ENCODE measurements around the gene FLOT2. TPM values are rescaled to one million over a fixed set of nuclear protein-coding genes. Genes with fewer than 3 reads are reported as not detected.

FLOT2 gene
- total and polyA plus RNA-seq, 2 donors (not counting 3 experiments of a cell fraction or from before 2014, with no cell fraction given), result 169 to 180 TPM

DNA sequence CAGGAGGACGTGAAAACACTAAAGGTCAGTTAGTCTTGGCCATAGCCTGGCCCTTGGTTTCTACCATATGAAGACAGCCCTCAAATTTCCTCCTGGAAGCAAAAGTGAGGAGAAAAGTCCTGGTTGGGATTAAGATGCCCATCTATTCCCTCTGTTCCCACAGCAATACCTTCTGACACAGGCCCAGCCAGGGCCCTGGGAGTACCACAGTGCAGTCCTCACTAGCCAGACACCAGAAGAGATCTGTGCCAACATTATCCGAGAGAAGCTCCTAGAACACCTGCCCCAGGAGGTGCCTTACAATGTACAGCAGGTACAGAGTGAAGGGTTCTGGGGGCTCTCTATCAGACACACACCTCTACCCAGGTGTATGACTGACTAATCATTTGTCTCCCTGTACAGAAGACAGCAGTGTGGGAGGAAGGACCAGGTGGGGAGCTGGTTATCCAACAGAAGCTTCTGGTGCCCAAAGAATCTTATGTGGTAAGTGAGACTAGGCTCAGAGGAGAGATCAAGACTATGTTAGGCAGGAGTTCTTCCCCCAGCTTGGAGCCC, 38.7 kb downstream of the FLOT2 start:
- Histone ChIP-seq H3K4me3 (replicated peaks in 1 of 3; ENCODE audit: insufficient read depth in 1 of 3, low read depth in 1 of 3, low read length in 3 of 3) (no peak overlapping the region), H3K4me1 (ENCODE audit: control insufficient read depth, extremely low read depth, insufficient read depth, low read length) (peaks cover 12% of the 10 kb centered on the region), H3K27me3 (ENCODE audit: control insufficient read depth in 2 of 2, insufficient read depth in 2 of 2, low read length in 2 of 2) (no peaks in the 10 kb centered on the region), H3K36me3 (ENCODE audit: control insufficient read depth in 2 of 2, extremely low read depth in 1 of 2, insufficient read depth in 2 of 2, low read length in 2 of 2) (peaks cover 13 to 21% of the 10 kb centered on the region in 2 experiments), H2AFZ (ENCODE audit: low read depth, low read length) (no peak overlapping the region), H3K9me3 (replicated peaks; ENCODE audit: control insufficient read depth, insufficient read depth, low read length) (no peaks in the 10 kb centered on the region), H3K9ac (replicated peaks; ENCODE audit: extremely low read depth, insufficient read depth, low read length) (no peak overlapping the region), H4K20me1 (replicated peaks; ENCODE audit: control insufficient read depth, extremely low read depth, insufficient read depth, low read length) (no peaks in the 10 kb centered on the region), H3K4me2 (ENCODE audit: insufficient read depth, low read length) (no peak overlapping the region), H3K9me1 (replicated peaks; ENCODE audit: control insufficient read depth, extremely low read depth, insufficient read depth, low read length) (no peaks in the 10 kb centered on the region), H3K27ac (ENCODE audit: insufficient read depth, low read depth, low read length) (no peak overlapping the region), H3K79me2 (ENCODE audit: control insufficient read depth, insufficient read depth, low read length) (peaks cover 10% of the 10 kb centered on the region)
- no TSS peak for BruUV-seq (replicated peaks)
- FAIRE-seq (no peak), DNase-seq (ENCODE audit: low read depth, low spot score) (no peak)
- ChIA-PET CTCF (interaction anchor here (0.9 to 1.0 kb wide), 2 partner anchors 9 to 132 kb away, joined by 3 read pairs; no protein-coding TSS in a partner anchor), POLR2A (no interaction called here)
- intact Hi-C loops (cut with micrococcal nuclease), result no loop called here
- dilution Hi-C loops (cut with MboI; ENCODE audit: extremely low pct_ligation_motif_present, low sequenced_read_pairs), result no loop called here
- TF ChIP-seq, protein P1, sequence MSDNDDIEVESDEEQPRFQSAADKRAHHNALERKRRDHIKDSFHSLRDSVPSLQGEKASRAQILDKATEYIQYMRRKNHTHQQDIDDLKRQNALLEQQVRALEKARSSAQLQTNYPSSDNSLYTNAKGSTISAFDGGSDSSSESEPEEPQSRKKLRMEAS (IDR thresholded peaks at IDR 0.05; ENCODE audit: insufficient read depth, insufficient read length), result no peak
- TF ChIP-seq, protein P2, sequence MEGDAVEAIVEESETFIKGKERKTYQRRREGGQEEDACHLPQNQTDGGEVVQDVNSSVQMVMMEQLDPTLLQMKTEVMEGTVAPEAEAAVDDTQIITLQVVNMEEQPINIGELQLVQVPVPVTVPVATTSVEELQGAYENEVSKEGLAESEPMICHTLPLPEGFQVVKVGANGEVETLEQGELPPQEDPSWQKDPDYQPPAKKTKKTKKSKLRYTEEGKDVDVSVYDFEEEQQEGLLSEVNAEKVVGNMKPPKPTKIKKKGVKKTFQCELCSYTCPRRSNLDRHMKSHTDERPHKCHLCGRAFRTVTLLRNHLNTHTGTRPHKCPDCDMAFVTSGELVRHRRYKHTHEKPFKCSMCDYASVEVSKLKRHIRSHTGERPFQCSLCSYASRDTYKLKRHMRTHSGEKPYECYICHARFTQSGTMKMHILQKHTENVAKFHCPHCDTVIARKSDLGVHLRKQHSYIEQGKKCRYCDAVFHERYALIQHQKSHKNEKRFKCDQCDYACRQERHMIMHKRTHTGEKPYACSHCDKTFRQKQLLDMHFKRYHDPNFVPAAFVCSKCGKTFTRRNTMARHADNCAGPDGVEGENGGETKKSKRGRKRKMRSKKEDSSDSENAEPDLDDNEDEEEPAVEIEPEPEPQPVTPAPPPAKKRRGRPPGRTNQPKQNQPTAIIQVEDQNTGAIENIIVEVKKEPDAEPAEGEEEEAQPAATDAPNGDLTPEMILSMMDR (IDR thresholded peaks at IDR 0.05; ENCODE audit: extremely low read depth in 1 of 2, insufficient read depth in 1 of 2, low read depth in 1 of 2, low read length in 2 of 2), result no peak
- TF ChIP-seq MYC (IDR thresholded peaks at IDR 0.05; ENCODE audit: low read depth, low read length) (no peak), POLR2A (IDR thresholded peaks at IDR 0.05; ENCODE audit: low read depth, low read length) (no peak), FOS (IDR thresholded peaks at IDR 0.05; ENCODE audit: borderline replicate concordance, insufficient read depth, low read length) (no peak), GATA2 (IDR thresholded peaks at IDR 0.05; ENCODE audit: insufficient read depth, insufficient read length, low read depth, low read length) (no peak), EZH2 (IDR thresholded peaks at IDR 0.05; ENCODE audit: borderline replicate concordance, low read depth, low read length, severe bottlenecking) (no peak), JUN (IDR thresholded peaks at IDR 0.05; ENCODE audit: borderline replicate concordance, insufficient read depth, insufficient read length, low read depth) (no peak), POLR2AphosphoS5 (IDR thresholded peaks at IDR 0.05; ENCODE audit: insufficient read depth, low read depth, low read length) (no peak)

Measured in endothelial cell of umbilical vein (primary cell).